Measurements from ENCODE around the gene NUP210L.

NUP210L gene

GRCh38 chr1:153944005-153944826 lies 210.7 kb downstream of the NUP210L start:
- no peak for DNase-seq (ENCODE audit: low read depth)

- no peak for DNase-seq (ENCODE audit: low read depth)
Measured at GRCh38 chr1:153942766-153943549, 211.9 kb downstream of the NUP210L start.
